Brain microvascular endothelial cell (primary cell): ENCODE data around the gene CHTF18.

Experiments used
- DNase-seq: peaks from one replicate; pipeline ENCODE4 v3.0.0-alpha.2; 2020
- H3K27ac ChIP-seq: fragments of 250-450 bp; sonication (Bioruptor Pico); 2 replicates; pipeline ENCODE4 v1.5.1; 2020; ENCODE audit warnings: mild to moderate bottlenecking, moderate library complexity
- H3K27me3 ChIP-seq: fragments of 250-450 bp; sonication (Bioruptor Pico); replicated peaks from 2 replicates; pipeline ENCODE4 v1.5.1; 2020; ENCODE audit warnings: mild to moderate bottlenecking
- H3K36me3 ChIP-seq: fragments of 250-450 bp; sonication (Bioruptor Pico); replicated peaks from 2 replicates; pipeline ENCODE4 v1.5.1; 2020; ENCODE audit warnings: mild to moderate bottlenecking
- H3K4me3 ChIP-seq: 2 replicates; pipeline ENCODE4 v1.5.1; 2011; ENCODE audit warnings: low read depth, mild to moderate bottlenecking, control low read depth, low read length, moderate library complexity
- in situ Hi-C: cut with HindIII; loops from 2 replicates; pipeline ENCODE4 v1.10.0; 2017; ENCODE audit warnings: low sequenced_read_pairs, low pct_ligation_motif_present
- TF ChIP-seq, protein P1 (sequence below): IDR thresholded peaks from 2 replicates; pipeline ENCODE4 v1.5.1; 2011; ENCODE audit warnings: low read depth, mild to moderate bottlenecking, moderate library complexity, low read length, control low read depth, inconsistent platforms; ENCODE audit errors: missing control alignments

The CHTF18 gene

DNA sequence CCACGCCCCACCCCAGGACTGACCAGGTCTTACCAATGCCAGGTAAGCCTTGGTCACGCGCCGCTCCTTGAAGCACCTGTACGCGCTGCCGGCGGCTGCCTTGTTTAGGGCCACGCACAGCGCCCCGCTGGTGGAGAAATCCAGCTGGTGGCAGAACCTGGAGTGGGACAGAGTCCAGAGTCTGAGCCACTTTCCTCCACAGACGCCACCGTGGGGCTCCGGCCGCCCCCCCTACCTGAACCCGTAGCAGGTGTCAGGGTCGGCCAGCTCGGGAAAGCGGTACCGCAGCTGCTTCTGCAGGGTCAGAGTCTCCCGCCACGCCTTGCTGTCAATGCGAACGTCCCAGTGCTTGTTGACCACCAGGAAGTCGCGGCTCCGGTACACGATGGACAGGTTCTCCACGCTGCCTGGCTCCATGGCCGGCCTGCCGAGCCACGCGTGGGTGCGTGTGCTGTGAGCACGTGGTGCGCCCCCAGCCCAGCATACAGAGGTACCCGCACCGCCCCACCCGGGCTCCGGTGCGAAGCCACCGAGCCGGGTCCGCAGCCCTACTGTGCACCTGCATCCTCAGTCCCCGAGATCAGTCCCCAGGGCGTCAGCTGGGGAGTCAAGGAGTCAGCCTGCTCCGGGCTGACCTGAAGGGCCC is 976 bp upstream of the CHTF18 start:
- in situ Hi-C loops = no loop called here
- Histone ChIP-seq H3K36me3 (peaks cover 16% of the 10 kb centered on the region), H3K27me3 (no peaks in the 10 kb centered on the region), H3K4me3 (peak overlapping the region; percentile 89), H3K27ac (no peak overlapping the region)
- no peak for DNase-seq
- TF ChIP-seq, protein P1, sequence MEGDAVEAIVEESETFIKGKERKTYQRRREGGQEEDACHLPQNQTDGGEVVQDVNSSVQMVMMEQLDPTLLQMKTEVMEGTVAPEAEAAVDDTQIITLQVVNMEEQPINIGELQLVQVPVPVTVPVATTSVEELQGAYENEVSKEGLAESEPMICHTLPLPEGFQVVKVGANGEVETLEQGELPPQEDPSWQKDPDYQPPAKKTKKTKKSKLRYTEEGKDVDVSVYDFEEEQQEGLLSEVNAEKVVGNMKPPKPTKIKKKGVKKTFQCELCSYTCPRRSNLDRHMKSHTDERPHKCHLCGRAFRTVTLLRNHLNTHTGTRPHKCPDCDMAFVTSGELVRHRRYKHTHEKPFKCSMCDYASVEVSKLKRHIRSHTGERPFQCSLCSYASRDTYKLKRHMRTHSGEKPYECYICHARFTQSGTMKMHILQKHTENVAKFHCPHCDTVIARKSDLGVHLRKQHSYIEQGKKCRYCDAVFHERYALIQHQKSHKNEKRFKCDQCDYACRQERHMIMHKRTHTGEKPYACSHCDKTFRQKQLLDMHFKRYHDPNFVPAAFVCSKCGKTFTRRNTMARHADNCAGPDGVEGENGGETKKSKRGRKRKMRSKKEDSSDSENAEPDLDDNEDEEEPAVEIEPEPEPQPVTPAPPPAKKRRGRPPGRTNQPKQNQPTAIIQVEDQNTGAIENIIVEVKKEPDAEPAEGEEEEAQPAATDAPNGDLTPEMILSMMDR = no peak

DNA sequence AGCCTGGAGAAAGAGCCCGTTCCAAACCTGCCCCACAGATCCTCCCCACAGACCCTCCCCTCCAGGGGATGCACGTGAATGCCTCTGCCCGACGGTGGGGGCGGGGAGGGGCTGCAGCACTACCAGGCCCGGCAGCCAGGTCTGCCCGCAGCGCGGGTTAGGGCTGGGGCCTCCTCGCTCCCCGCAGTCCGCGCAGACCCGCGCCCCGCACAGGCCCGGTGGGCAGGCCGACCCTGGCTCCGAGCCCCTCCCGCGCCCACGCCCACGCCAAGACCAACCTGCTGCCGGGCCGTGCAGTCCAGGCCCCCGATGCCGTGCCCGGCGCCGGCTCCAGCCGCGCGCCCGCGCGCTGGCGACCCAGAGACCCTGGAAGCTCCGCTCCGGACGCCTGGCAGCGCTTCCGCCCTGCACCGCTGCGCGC is 432 bp upstream of the CHTF18 start, which contains the start of gene RPUSD1:
Gene RPUSD1 (minus strand): TSS at position 404 of the 421 bp plus-strand sequence. CDS start 644 bp downstream, outside the sequence.
- Histone ChIP-seq H3K27me3 (no peaks in the 10 kb centered on the region), H3K27ac (peak within 1 kb of the TSS; percentile 49), H3K4me3 (peak within 1 kb of the TSS; percentile 89), H3K36me3 (peaks cover 16% of the 10 kb centered on the region)
- DNase-seq = no peak
- in situ Hi-C loops = no loop called here
- TF ChIP-seq, protein P1 = peak; percentile 7

DNA sequence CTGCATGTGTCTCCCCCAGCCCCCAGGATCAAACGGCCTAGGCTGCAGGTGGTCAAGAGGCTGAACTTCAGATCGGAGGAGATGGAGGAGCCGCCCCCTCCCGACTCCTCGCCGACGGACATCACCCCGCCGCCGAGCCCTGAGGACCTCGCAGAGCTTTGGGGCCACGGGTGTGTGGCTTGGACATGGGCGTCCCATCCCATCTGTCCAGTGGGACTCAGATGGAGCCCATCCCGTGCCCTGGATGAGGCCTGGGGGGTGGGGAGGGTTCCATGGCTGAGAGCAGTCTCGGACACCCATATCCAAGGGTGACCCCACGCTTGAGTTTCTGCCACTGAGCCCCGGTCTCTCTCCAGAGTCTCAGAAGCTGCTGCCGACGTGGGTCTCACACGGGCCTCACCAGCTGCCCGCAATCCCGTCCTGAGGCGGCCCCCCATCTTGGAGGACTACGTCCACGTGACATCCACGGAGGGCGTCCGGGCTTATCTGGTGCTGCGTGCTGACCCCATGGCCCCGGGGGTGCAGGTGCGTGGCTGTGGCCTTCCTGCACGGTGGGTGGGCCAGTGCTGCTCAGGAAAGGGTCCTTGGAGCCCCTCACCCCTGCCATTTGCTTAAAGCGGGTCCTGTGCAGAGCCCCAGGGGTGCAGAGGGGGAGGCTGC is 901 bp downstream of the CHTF18 start:
- peaks cover 16% of the 10 kb centered on the region for H3K36me3 ChIP-seq
- no peak for DNase-seq
- H3K27me3 ChIP-seq = no peaks in the 10 kb centered on the region
- no peak overlapping the region for H3K27ac ChIP-seq
- peak overlapping the region; percentile 79 for H3K4me3 ChIP-seq
- TF ChIP-seq, protein P1 = no peak
- in situ Hi-C loops = no loop called here

DNA sequence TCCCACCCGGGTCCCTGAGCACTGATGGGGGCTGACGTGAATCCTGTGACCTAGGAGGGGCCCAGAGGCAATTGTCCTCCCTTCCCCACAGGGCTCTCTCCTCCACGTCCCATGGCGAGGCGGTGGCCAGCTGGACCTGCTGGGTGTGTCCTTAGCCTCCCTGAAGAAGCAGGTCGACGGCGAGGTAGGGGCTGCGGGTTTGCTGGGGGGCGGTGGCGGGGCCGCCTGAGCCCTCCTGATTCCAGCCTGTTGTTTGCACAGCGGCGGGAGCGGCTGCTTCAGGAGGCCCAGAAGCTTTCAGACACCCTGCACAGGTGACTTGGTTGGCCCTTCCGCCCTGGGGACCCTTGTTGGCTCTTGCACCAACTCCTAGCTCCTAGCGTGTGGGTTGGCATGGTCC is 1.7 kb downstream of the CHTF18 start:
- H3K27me3 ChIP-seq = no peaks in the 10 kb centered on the region
- peaks cover 16% of the 10 kb centered on the region for H3K36me3 ChIP-seq
- no peak overlapping the region for H3K4me3 ChIP-seq
- TF ChIP-seq, protein P1 = no peak
- no peak for DNase-seq
- H3K27ac ChIP-seq = no peak overlapping the region
- in situ Hi-C loops = no loop called here

DNA sequence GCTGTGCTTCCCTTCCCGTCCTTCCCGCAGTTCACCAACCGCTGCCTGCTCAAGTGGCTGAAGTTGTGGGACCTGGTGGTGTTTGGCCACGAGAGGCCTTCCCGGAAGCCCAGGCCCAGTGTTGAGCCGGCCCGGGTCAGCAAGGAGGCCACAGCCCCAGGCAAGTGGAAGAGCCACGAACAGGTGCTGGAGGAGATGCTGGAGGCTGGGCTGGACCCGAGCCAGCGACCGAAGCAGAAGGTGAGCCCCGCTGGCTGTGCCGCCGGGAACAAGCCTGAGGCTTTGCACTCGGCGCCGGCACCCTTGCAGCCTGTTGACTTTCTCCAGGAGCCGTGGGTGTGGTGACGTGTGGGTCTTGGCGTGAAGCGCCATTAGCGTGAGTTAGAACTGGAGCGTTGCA is 2.7 kb downstream of the CHTF18 start:
- peaks cover 7% of the 10 kb centered on the region for H3K36me3 ChIP-seq
- H3K4me3 ChIP-seq = no peak overlapping the region
- TF ChIP-seq, protein P1 = no peak
- in situ Hi-C loops = no loop called here
- H3K27me3 ChIP-seq = no peaks in the 10 kb centered on the region
- no peak overlapping the region for H3K27ac ChIP-seq
- no peak for DNase-seq
